ENCODE results near the gene NEUROD6. TPM values are rescaled to one million over a fixed set of nuclear protein-coding genes. Genes with fewer than 3 reads are reported as not detected.

The NEUROD6 gene
- total RNA-seq, 1 experiment from 2014 or later = not detected

DNA sequence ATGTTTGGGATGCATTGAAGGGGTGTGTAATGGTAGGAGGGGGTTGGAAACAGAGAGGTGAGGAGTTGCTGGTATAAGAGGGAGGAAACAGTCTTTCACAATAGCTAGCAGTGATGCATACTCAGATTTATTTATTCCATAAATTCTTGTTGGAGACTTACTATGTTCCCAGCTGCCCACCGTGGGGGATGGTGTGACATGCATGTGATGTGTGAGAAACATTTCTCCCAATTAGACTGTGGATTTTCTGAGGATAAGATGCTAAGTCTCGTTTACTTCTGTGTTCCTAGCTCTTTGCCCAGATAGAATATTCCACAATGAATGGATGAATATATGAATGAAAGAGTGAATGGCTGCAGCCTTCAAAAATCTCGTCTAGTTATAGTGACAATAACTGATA is 23.0 kb upstream of the NEUROD6 start:
- DNase-seq (ENCODE audit: low spot score) = no peak
- Mint-ChIP-seq H3K9me3 (no peaks in the 10 kb centered on the region), H3K27me3 (ENCODE audit: low read depth) (peaks cover 7% of the 10 kb centered on the region), H3K36me3 (no peaks in the 10 kb centered on the region), H3K27ac (no peak overlapping the region), H3K4me1 (peaks cover 4% of the 10 kb centered on the region), H3K4me3 (no peak overlapping the region)
- POLR2A ChIA-PET = interaction anchor here (0.6 kb wide), 1 partner anchor 232 kb away, joined by 4 read pairs; no protein-coding TSS in a partner anchor
- CTCF ChIA-PET = interaction anchor here (0.6 to 3.0 kb wide), 3 partner anchors 27 to 241 kb away, joined by 3 to 8 read pairs (median 3); no protein-coding TSS in a partner anchor
- TF ChIP-seq, protein P1, sequence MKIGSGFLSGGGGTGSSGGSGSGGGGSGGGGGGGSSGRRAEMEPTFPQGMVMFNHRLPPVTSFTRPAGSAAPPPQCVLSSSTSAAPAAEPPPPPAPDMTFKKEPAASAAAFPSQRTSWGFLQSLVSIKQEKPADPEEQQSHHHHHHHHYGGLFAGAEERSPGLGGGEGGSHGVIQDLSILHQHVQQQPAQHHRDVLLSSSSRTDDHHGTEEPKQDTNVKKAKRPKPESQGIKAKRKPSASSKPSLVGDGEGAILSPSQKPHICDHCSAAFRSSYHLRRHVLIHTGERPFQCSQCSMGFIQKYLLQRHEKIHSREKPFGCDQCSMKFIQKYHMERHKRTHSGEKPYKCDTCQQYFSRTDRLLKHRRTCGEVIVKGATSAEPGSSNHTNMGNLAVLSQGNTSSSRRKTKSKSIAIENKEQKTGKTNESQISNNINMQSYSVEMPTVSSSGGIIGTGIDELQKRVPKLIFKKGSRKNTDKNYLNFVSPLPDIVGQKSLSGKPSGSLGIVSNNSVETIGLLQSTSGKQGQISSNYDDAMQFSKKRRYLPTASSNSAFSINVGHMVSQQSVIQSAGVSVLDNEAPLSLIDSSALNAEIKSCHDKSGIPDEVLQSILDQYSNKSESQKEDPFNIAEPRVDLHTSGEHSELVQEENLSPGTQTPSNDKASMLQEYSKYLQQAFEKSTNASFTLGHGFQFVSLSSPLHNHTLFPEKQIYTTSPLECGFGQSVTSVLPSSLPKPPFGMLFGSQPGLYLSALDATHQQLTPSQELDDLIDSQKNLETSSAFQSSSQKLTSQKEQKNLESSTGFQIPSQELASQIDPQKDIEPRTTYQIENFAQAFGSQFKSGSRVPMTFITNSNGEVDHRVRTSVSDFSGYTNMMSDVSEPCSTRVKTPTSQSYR (CRISPR knock-in tag; IDR thresholded peaks at IDR 0.05) = no peak
- TF ChIP-seq, protein P2, sequence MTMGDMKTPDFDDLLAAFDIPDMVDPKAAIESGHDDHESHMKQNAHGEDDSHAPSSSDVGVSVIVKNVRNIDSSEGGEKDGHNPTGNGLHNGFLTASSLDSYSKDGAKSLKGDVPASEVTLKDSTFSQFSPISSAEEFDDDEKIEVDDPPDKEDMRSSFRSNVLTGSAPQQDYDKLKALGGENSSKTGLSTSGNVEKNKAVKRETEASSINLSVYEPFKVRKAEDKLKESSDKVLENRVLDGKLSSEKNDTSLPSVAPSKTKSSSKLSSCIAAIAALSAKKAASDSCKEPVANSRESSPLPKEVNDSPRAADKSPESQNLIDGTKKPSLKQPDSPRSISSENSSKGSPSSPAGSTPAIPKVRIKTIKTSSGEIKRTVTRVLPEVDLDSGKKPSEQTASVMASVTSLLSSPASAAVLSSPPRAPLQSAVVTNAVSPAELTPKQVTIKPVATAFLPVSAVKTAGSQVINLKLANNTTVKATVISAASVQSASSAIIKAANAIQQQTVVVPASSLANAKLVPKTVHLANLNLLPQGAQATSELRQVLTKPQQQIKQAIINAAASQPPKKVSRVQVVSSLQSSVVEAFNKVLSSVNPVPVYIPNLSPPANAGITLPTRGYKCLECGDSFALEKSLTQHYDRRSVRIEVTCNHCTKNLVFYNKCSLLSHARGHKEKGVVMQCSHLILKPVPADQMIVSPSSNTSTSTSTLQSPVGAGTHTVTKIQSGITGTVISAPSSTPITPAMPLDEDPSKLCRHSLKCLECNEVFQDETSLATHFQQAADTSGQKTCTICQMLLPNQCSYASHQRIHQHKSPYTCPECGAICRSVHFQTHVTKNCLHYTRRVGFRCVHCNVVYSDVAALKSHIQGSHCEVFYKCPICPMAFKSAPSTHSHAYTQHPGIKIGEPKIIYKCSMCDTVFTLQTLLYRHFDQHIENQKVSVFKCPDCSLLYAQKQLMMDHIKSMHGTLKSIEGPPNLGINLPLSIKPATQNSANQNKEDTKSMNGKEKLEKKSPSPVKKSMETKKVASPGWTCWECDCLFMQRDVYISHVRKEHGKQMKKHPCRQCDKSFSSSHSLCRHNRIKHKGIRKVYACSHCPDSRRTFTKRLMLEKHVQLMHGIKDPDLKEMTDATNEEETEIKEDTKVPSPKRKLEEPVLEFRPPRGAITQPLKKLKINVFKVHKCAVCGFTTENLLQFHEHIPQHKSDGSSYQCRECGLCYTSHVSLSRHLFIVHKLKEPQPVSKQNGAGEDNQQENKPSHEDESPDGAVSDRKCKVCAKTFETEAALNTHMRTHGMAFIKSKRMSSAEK (CRISPR knock-in tag; IDR thresholded peaks at IDR 0.05; ENCODE audit: borderline replicate concordance) = no peak
- TF ChIP-seq, protein P3, sequence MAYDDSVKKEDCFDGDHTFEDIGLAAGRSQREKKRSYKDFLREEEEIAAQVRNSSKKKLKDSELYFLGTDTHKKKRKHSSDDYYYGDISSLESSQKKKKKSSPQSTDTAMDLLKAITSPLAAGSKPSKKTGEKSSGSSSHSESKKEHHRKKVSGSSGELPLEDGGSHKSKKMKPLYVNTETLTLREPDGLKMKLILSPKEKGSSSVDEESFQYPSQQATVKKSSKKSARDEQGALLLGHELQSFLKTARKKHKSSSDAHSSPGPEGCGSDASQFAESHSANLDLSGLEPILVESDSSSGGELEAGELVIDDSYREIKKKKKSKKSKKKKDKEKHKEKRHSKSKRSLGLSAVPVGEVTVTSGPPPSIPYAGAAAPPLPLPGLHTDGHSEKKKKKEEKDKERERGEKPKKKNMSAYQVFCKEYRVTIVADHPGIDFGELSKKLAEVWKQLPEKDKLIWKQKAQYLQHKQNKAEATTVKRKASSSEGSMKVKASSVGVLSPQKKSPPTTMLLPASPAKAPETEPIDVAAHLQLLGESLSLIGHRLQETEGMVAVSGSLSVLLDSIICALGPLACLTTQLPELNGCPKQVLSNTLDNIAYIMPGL (CRISPR knock-in tag; IDR thresholded peaks at IDR 0.05) = no peak
- no peak for TF ChIP-seq TEAD1 (CRISPR knock-in tag; IDR thresholded peaks at IDR 0.05)
- ATAC-seq = no peak

GRCh38 chr7:31363051-31363450 is 22.5 kb upstream of the NEUROD6 start:
- ATAC-seq = no peak

DNA sequence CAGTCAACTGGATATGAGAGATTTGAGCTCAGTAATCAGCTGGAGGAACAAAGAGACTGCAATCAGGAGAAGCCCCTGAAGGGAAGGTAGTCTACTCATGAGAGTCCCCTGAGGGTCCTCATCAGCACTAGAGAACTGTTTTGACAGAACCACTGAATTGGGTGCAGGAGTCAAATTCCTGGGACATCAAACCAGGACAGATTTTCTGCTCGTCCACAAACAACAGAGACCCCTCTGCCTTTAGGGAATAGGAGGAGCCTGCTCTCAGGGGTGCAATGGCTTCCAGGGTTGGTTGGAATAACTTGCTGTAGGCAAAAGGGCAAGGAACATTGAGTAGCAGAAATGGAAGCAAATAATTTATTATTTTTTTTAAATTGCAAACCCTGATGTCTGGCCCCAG is 21.9 kb upstream of the NEUROD6 start:
- Mint-ChIP-seq H3K4me1 (peaks cover 5% of the 10 kb centered on the region; the same call in 1 of the 2 replicates), H3K9me3 (no peaks in the 10 kb centered on the region), H3K27me3 (ENCODE audit: low read depth) (peaks cover 7% of the 10 kb centered on the region), H3K36me3 (no peaks in the 10 kb centered on the region), H3K4me3 (no peak overlapping the region), H3K27ac (no peak overlapping the region)
- DNase-seq (ENCODE audit: low spot score) (no peak), ATAC-seq (no peak)
- CTCF ChIA-PET = interaction anchor here (0.9 to 1.2 kb wide), 2 partner anchors 81 to 170 kb away, joined by 3 read pairs; no protein-coding TSS in a partner anchor
- POLR2A ChIA-PET = no interaction called here
- TF ChIP-seq CBFB (CRISPR knock-in tag; IDR thresholded peaks at IDR 0.05; ENCODE audit: low read depth) (no peak), GRHL2 (CRISPR knock-in tag; IDR thresholded peaks at IDR 0.05; ENCODE audit: insufficient replicate concordance, severe bottlenecking) (no peak), AR (CRISPR knock-in tag; IDR thresholded peaks at IDR 0.05) (no peak), PRRX2 (CRISPR knock-in tag; IDR thresholded peaks at IDR 0.05) (no peak), FOXK1 (CRISPR knock-in tag; IDR thresholded peaks at IDR 0.05) (no peak), GTF2I (CRISPR knock-in tag; conservative IDR thresholded peaks at IDR 0.05) (no peak), SOX15 (CRISPR knock-in tag; IDR thresholded peaks at IDR 0.05) (no peak), ZNF423 (CRISPR knock-in tag; IDR thresholded peaks at IDR 0.05) (no peak), CREM (CRISPR knock-in tag; IDR thresholded peaks at IDR 0.05) (no peak), NFE2L1 (CRISPR knock-in tag; IDR thresholded peaks at IDR 0.05) (no peak), SP1 (CRISPR knock-in tag; conservative IDR thresholded peaks at IDR 0.05) (no peak), TEAD1 (CRISPR knock-in tag; IDR thresholded peaks at IDR 0.05) (no peak), ZNF671 (CRISPR knock-in tag; IDR thresholded peaks at IDR 0.05) (no peak), TCF7 (CRISPR knock-in tag; IDR thresholded peaks at IDR 0.05; ENCODE audit: low read depth) (no peak)

More at GRCh38 chr7:31363051-31363450, 22.5 kb upstream of the NEUROD6 start:
- H3K4me1 Mint-ChIP-seq = peaks cover 5% of the 10 kb centered on the region; the same call in 1 of the 2 replicates
- peaks cover 7% of the 10 kb centered on the region for H3K27me3 Mint-ChIP-seq (ENCODE audit: low read depth)
- CTCF ChIA-PET = interaction anchor here (0.6 to 3.0 kb wide), 4 partner anchors 27 to 241 kb away, joined by 3 to 8 read pairs (median 3); no protein-coding TSS in a partner anchor
- DNase-seq (ENCODE audit: low spot score) = no peak
- POLR2A ChIA-PET = no interaction called here
- no peak overlapping the region for H3K27ac Mint-ChIP-seq
- no peak overlapping the region for H3K4me3 Mint-ChIP-seq
- no peaks in the 10 kb centered on the region for H3K9me3 Mint-ChIP-seq
- TF ChIP-seq, protein P4, sequence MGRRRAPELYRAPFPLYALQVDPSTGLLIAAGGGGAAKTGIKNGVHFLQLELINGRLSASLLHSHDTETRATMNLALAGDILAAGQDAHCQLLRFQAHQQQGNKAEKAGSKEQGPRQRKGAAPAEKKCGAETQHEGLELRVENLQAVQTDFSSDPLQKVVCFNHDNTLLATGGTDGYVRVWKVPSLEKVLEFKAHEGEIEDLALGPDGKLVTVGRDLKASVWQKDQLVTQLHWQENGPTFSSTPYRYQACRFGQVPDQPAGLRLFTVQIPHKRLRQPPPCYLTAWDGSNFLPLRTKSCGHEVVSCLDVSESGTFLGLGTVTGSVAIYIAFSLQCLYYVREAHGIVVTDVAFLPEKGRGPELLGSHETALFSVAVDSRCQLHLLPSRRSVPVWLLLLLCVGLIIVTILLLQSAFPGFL (CRISPR knock-in tag; IDR thresholded peaks at IDR 0.05; ENCODE audit: borderline replicate concordance) = no peak
- TF ChIP-seq ELF4 (CRISPR knock-in tag; IDR thresholded peaks at IDR 0.05; ENCODE audit: low read depth) = no peak
- no peaks in the 10 kb centered on the region for H3K36me3 Mint-ChIP-seq
